NCI-H187 (cell line): Measurements from ENCODE around the gene COP1.
"Not testable (repeated sequence)": the region's sequence is repeated elsewhere in the genome, so short reads cannot be mapped to it uniquely, and the experiment has no call there.

ENCODE experiments used
- DNase-seq, 2 experiments: peaks; one replicate each; lab custom pipeline; 2025; lab: John Stamatoyannopoulos, UW

The COP1 gene

DNA sequence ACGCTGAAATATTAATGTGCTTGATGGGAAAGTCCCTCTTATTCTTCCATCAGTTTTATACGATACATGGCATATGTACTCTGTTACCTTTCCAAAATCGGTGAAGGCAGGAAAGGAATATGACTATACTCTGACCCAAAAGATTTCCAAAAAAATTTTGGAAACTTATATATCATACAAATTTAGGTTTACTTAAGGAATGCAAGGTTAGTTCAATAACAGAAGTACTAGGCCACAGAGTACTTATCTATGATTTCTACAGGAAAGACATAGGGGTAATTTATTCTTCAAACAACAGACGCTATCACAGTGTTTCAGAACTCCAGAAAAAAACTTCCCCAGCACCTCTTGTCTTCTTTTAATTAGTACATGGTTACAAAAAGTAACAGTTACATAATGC is 84.8 kb downstream of the COP1 start:
- no peak for DNase-seq

- no peak for DNase-seq
Measured at GRCh38 chr1:176119549-176119948, 87.5 kb downstream of the COP1 start.

- no peak for DNase-seq
Measured at GRCh38 chr1:176118985-176119384, 88.1 kb downstream of the COP1 start.

GRCh38 chr1:176111835-176112234 is 95.3 kb downstream of the COP1 start:
- no peak for DNase-seq

- no peak for DNase-seq
Measured at GRCh38 chr1:176110203-176110602, 96.9 kb downstream of the COP1 start.

DNA sequence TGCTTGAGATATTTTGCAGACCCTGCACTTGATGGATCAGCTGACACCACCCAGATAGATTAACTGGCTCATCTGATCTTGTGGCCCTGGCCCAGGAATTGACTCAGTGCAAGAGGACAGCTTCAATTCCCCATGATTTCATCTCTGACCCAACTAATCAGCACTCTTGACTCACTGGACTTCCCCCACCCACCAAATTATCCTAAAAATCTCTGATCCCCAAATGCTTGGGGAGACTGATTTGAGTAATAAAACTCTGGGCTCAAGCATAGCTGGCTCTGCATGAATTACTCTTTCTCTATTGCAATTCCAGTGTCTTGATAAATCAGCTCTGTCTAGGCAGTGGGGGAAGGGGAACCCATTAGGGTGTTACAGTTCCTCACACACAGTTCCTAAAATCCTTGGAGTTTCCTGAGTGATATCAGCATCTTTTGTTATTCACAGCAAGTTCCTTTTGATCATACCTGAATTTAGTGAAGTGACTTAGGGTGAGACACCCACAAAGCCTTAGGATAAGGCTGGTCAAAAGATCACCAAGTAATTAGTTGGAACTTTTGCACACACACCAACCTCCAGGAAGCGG is 104.2 kb downstream of the COP1 start:
- no peak for DNase-seq

- DNase-seq, result no peak
Measured at GRCh38 chr1:176101951-176102642, 105.0 kb downstream of the COP1 start.

DNA sequence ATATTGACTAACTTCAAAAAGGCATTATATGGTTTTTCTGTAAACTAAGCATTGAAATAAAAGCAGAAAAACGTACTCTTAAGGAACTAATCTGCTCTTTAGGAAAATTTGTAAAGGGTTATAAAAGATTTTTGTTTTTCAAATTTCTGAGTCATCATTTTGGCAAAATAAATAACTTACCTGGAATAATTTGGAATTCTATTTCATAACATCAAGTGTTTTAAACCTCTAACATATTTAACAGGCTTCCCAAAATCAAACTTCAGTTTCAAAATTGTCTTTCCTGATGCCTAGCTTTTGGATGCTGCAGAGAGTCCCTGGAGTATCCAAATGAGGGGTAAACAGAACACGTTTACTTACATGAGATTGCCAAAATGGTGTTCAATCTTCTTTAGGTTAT is 108.5 kb downstream of the COP1 start:
- no peak for DNase-seq

DNA sequence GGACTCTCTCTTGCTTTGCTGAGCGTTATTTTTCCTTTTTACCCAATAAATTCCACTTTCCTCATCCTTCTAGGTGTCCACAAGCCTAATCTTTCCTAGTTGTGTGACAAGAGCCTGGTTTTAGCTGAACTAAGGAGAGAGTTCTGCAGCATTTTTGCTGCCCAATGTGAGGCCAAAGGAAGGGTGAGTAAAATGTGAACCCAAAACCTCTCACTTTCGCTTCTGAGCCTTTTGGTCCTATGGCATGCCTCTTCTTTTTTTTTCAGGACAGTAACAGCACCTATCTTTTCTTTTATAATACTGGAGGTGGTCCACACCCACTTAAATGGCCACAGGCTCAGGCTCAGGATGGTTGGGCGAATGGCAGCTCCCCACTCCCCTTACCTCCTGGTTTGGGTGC is 111.1 kb downstream of the COP1 start:
- DNase-seq, result no peak

GRCh38 chr1:176090766-176091165 is 116.3 kb downstream of the COP1 start:
- DNase-seq, result no peak

- DNase-seq, result not testable (repeated sequence)
Measured at GRCh38 chr1:176087746-176088145, 119.3 kb downstream of the COP1 start.

GRCh38 chr1:176073524-176074157 is 133.4 kb downstream of the COP1 start:
- DNase-seq, result peak in 1 of 2 experiments; percentile 49

GRCh38 chr1:176068901-176069300 is 138.2 kb downstream of the COP1 start:
- no peak for DNase-seq

DNA sequence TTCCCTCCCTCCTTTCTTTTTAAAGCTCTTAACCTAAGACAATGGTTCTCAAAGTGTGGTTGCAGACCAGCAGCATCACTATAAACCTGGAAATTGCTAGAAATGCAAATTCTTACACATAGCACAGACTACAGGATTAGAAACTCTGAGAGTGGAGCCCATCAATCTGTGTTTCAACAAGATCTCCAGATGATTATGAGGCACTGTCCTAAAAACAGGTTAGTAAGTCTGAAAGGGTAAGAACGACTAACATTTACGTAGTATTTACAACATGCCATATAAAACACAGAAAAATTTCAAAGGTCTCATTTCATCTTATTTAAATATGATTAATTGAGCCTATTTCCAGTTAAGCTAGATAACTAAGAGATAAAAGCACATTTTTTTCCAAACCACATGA is 138.8 kb downstream of the COP1 start:
- DNase-seq, result no peak

GRCh38 chr1:176066709-176067108 is 140.4 kb downstream of the COP1 start:
- no peak for DNase-seq

- peak in 1 of 2 experiments; percentile 11 for DNase-seq
Measured at GRCh38 chr1:176058686-176059085, 148.4 kb downstream of the COP1 start.

DNA sequence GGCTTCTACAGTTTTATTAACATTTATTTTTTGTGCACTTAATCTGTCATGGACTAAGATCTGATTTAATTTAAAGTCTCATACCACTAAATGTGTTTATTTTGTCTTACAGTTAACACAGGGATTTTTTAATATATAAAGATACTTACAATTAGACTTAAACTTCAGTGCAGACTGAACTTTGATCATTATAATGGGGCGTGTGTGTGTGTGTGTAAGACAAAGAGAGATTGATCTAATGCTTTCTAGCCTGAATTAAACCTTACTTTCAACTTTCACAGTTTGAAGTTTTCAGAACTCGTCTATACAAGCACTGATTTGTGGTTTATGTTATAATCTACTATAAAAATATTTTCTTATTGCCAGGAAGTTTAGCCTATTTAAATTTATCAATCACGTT is 150.8 kb downstream of the COP1 start:
- no peak for DNase-seq

GRCh38 chr1:176055398-176055797 is 151.7 kb downstream of the COP1 start:
- DNase-seq, result no peak

GRCh38 chr1:176051902-176052518 is 155.1 kb downstream of the COP1 start:
- DNase-seq, result no peak

DNA sequence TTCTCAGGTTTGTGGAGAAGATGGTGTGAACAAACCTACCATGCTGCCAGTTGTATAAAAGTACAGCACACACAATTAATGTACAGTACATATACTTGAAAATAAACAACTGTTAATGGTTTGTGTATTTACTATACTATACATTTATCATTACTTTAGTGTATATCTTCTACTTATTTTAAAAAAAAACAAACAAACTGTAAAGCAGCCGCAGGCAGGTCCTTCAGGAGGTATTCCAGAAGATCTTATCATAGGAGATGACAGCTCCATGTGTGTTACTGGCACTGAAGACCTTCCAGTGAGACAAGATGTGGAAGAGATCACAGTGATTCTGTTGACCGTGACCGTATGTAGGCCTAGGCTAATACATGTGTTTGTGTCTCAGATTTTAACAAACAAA is 155.7 kb downstream of the COP1 start:
- no peak for DNase-seq

GRCh38 chr1:176049582-176049981 is 157.5 kb downstream of the COP1 start:
- no peak for DNase-seq

GRCh38 chr1:176046926-176047325 is 160.2 kb downstream of the COP1 start:
- no peak for DNase-seq

- DNase-seq, result no peak
Measured at GRCh38 chr1:176043537-176043936, 163.5 kb downstream of the COP1 start.
